GM12878 (cell line): ENCODE results near the gene ABCG5. TPM values are rescaled to one million over a fixed set of nuclear protein-coding genes. Genes with fewer than 3 reads are reported as not detected.

Experiments used
- ATAC-seq: fragments of 200-7000 bp; cut with Tn5 transposase; 3 replicates; pipeline ENCODE4 v1.9.1; 2020; ENCODE audit warnings: mild to moderate bottlenecking, moderate library complexity
- BruUV-seq: library from RNA; stranded (reverse); fragments of 400-500 nt; replicated peaks from 2 replicates; lab custom pipeline; 2021; lab: Mats Ljungman, UMichigan
- CTCF ChIA-PET: fragments of 300-600 bp; sonication (Branson Sonifier 250); formaldehyde crosslinking; extraction: SDS; loops from one replicate; lab custom pipeline; 2021; ENCODE audit warnings: inconsistent platforms; lab: Yijun Ruan, JAX
- POLR2A ChIA-PET: fragments of 350-600 bp; formaldehyde crosslinking; extraction: SDS; loops from one replicate; lab custom pipeline; 2021; ENCODE audit warnings: inconsistent platforms; lab: Charles Lee
- RAD21 ChIA-PET: fragments of 300-600 bp; sonication (Branson Sonifier 250); formaldehyde crosslinking; loops from one replicate; lab custom pipeline; 2023; ENCODE audit warnings: antibody characterized with exemption; ENCODE audit not compliant: unreplicated experiment; lab: Charles Lee
- SMC1A ChIA-PET: fragments of 300-600 bp; sonication (Branson Sonifier 250); formaldehyde crosslinking; loops from one replicate; lab custom pipeline; 2023; ENCODE audit not compliant: unreplicated experiment, uncharacterized antibody; lab: Charles Lee
- DNase-seq: peaks from one replicate; pipeline ENCODE4 v3.0.0-alpha.2; 2011; ENCODE audit warnings: low read depth, low spot score
- FAIRE-seq: peaks from 3 replicates; lab custom pipeline; 2011; peaks lifted over from hg19 to GRCh38; lab: Jason Lieb, UNC
- H2AFZ ChIP-seq: 2 replicates; pipeline ENCODE4 v1.6.0; 2011; ENCODE audit warnings: low read depth, low read length, control low read depth; ENCODE audit not compliant: control insufficient read depth
- H3K27ac ChIP-seq: 2 replicates; pipeline ENCODE4 v1.5.1; 2011; ENCODE audit warnings: control low read depth; ENCODE audit not compliant: control insufficient read depth, insufficient read depth
- H3K27me3 ChIP-seq, 2 experiments: replicated peaks in 1 of 2; 2 replicates each; pipeline versions ENCODE4 v1.6.0 to v1.6.1; 2011; ENCODE audit warnings: low read length in 1 of 2; ENCODE audit not compliant: control insufficient read depth in 2 of 2, insufficient read depth in 2 of 2
- H3K36me3 ChIP-seq, 2 experiments: 2 replicates each; pipeline ENCODE4 v1.5.1; 2011; ENCODE audit warnings: low read length in 1 of 2; ENCODE audit not compliant: control insufficient read depth in 2 of 2, insufficient read depth in 2 of 2
- H3K4me1 ChIP-seq: 2 replicates; pipeline ENCODE4 v1.6.1; 2011; ENCODE audit warnings: mild to moderate bottlenecking, low read length, moderate library complexity, mixed read lengths; ENCODE audit not compliant: control insufficient read depth, insufficient read depth
- H3K4me2 ChIP-seq: 2 replicates; pipeline ENCODE4 v1.6.0; 2011; ENCODE audit warnings: control low read depth; ENCODE audit not compliant: control insufficient read depth, insufficient read depth
- H3K4me3 ChIP-seq: fragments of 200-600 bp; sonication (generic); 2 replicates; pipeline ENCODE4 v1.5.1; 2016
- H3K79me2 ChIP-seq: 2 replicates; pipeline ENCODE4 v1.6.0; 2011; ENCODE audit warnings: low read length; ENCODE audit not compliant: control insufficient read depth, insufficient read depth
- H3K9ac ChIP-seq: 2 replicates; pipeline ENCODE4 v1.8.0; 2011; ENCODE audit warnings: low read length, control low read depth, mixed read lengths; ENCODE audit not compliant: control insufficient read depth, insufficient read depth
- H3K9me3 ChIP-seq: replicated peaks from 3 replicates; pipeline ENCODE4 v1.5.1; 2011; ENCODE audit warnings: mild to moderate bottlenecking, low read length; ENCODE audit not compliant: control insufficient read depth, insufficient read depth
- H4K20me1 ChIP-seq: 2 replicates; pipeline ENCODE4 v1.6.0; 2011; ENCODE audit not compliant: control insufficient read depth, insufficient read depth
- CHD1 ChIP-seq: IDR thresholded peaks from 2 replicates; pipeline ENCODE4 v1.6.1; 2012; ENCODE audit warnings: low read depth, low read length, improper control_type of control experiment
- EED ChIP-seq: sonication (generic); IDR thresholded peaks from 2 replicates; pipeline ENCODE4 v1.6.1; 2016; ENCODE audit warnings: antibody characterized with exemption, low read depth
- FOS ChIP-seq: IDR thresholded peaks from 3 replicates; pipeline ENCODE4 v1.6.1; 2011; ENCODE audit warnings: borderline replicate concordance; ENCODE audit not compliant: insufficient read length; ENCODE audit errors: extremely low read depth
- GATAD2B ChIP-seq: fragments of 450-650 bp; conservative IDR thresholded peaks from 2 replicates; pipeline ENCODE4 v1.6.1; 2017; ENCODE audit warnings: low read depth, mild to moderate bottlenecking, moderate library complexity
- IKZF1 ChIP-seq: fragments of 450-650 bp; conservative IDR thresholded peaks from 2 replicates; pipeline ENCODE4 v1.6.1; 2017; ENCODE audit warnings: antibody characterized with exemption, mild to moderate bottlenecking
- IRF4 ChIP-seq: IDR thresholded peaks from 2 replicates; pipeline ENCODE4 v1.6.1; 2011; ENCODE audit warnings: low read depth, low read length
- IRF5 ChIP-seq: fragments of 450-650 bp; IDR thresholded peaks from 2 replicates; pipeline ENCODE4 v1.6.1; 2017; ENCODE audit warnings: borderline replicate concordance
- MYC ChIP-seq: IDR thresholded peaks from 2 replicates; pipeline ENCODE4 v1.6.1; 2011; ENCODE audit warnings: mild to moderate bottlenecking, low read length, moderate library complexity, inconsistent platforms; ENCODE audit not compliant: insufficient read depth, insufficient replicate concordance, insufficient read length, severe bottlenecking
- NFIC ChIP-seq: IDR thresholded peaks from 2 replicates; pipeline ENCODE4 v1.6.1; 2012; ENCODE audit warnings: low read depth, mild to moderate bottlenecking, inconsistent platforms, low read length, moderate library complexity
- NKRF ChIP-seq: fragments of 450-650 bp; conservative IDR thresholded peaks from 2 replicates; pipeline ENCODE4 v1.6.1; 2017; ENCODE audit warnings: mild to moderate bottlenecking, moderate library complexity
- SPI1 ChIP-seq: IDR thresholded peaks from 2 replicates; pipeline ENCODE4 v1.6.1; 2011; ENCODE audit warnings: low read depth, mild to moderate bottlenecking, low read length, moderate library complexity, borderline replicate concordance; ENCODE audit not compliant: insufficient read depth
- TCF12 ChIP-seq: IDR thresholded peaks from 2 replicates; pipeline ENCODE4 v1.6.1; 2011; ENCODE audit warnings: low read depth, mild to moderate bottlenecking, low read length
- TCF3 ChIP-seq: IDR thresholded peaks from 2 replicates; pipeline ENCODE4 v1.6.1; 2012; ENCODE audit warnings: low read depth, mild to moderate bottlenecking, low read length, borderline replicate concordance; ENCODE audit not compliant: insufficient read depth
- ZSCAN29 ChIP-seq: fragments of 450-650 bp; IDR thresholded peaks from 2 replicates; pipeline ENCODE4 v1.6.1; 2017; ENCODE audit warnings: mild to moderate bottlenecking, moderate library complexity
- WGBS: methylation state at CpG from one replicate; pipeline ENCODE4 v1.1.6; 2016; ENCODE audit warnings: low lambda C conversion rate; ENCODE audit not compliant: insufficient replicate concordance, insufficient coverage; ENCODE audit errors: missing lambda C conversion rate; 5-methylcytosine and 5-hydroxymethylcytosine counted together
- in situ Hi-C: fragments of 300-500 bp; cut with MboI; formaldehyde crosslinking; loops from 9 replicates; pipeline ENCODE4 v1.14.3; 2018; ENCODE audit warnings: mixed read lengths
- intact Hi-C: fragments of 100-400 bp; cut with micrococcal nuclease; formaldehyde crosslinking; loops from one replicate; pipeline ENCODE4 v1.14.2; 2022; ENCODE audit not compliant: unreplicated experiment
- polyA plus RNA-seq, 11 experiments: library from polyadenylated mRNA; depleted of rRNA in 4 of 11; unstranded in 6 of 11; stranded (reverse) in 5 of 11; fragments of >200 nt; fragmentation: Nextera tagmentation in 4 of 11; fragmentation: Illumina TruSeq in 1 of 11; extraction: Ambion mirVana in 4 of 11; extraction: Trizol in 1 of 11; gene quantifications; 1 replicate in 1 of 11; 2 replicates in 10 of 11; pipeline versions ENCODE4 v1.2.1 to v1.2.3, GENCODE V29; 2011 to 2016; ENCODE audit warnings: inconsistent platforms in 2 of 11, missing spikeins in 2 of 11, low read depth in 1 of 11
- total RNA-seq, 4 experiments: library from RNA; depleted of rRNA in 3 of 4; stranded (reverse); fragments of >200 nt in 3 of 4; fragmentation: Illumina TruSeq in 1 of 4; extraction: Trizol in 1 of 4; gene quantifications; 2 replicates each; pipeline versions ENCODE4 v1.2.1 to v1.2.3, GENCODE V29; 2013 to 2021
- TF ChIP-seq, protein P1 (sequence below): fragments of 450-650 bp; IDR thresholded peaks from 2 replicates; pipeline ENCODE4 v1.6.1; 2017; ENCODE audit warnings: mild to moderate bottlenecking
- TF ChIP-seq, protein P2 (sequence below): IDR thresholded peaks from 2 replicates; pipeline ENCODE4 v1.6.1; 2011; ENCODE audit warnings: low read depth, low read length, improper control_type of control experiment, borderline replicate concordance

The ABCG5 gene
- total and polyA plus RNA-seq, 10 of the 15 experiments (the other 5 are each of a cell fraction or from before 2014, with no cell fraction given): not detected

- TF ChIP-seq SPI1 (no peak), NKRF (no peak), IRF5 (no peak)
These were observed 2.3 kb upstream of the ABCG5 start (continued) for GRCh38 chr2:43840965-43841364.

DNA sequence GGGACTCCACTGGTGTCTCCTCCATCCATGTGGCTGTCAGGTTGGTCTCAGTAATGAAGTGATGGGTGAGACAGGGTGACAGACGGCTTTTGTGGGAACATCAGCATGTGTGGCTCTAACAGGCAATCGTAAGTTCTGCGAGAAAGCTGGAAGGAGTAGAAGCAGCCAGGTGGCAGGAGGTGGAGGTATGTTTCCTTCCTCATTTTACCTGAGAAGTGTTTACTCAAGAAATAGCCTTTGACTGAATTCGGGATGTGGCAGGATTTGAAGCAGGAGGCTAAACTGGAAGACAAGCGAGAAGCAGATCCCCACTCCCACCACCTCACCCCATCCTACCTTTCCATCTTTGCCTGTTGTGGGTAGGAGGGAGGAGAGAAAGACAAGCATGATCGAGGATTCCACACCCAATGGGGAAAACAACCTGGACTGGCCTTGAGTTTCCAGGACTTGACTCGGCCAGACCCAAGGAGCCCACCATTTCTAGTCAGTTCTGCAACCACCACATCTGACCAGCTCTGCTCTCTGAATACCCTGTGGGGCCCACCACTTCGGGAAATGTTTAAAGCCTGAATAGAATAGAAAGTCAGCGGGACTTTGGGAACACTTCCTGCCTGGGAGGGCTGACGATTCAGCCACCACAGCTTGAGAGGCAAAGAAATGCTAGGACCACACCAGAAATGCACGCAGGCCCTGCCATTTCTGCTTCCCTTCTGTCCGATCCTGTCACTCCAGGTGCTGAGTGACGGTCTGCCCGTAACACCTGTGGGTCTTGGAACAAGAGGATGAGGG lies 1.3 kb upstream of the ABCG5 start:
- ATAC-seq: no peak
- POLR2A ChIA-PET: no interaction called here
- no peak for FAIRE-seq
- SMC1A ChIA-PET: no interaction called here
- CTCF ChIA-PET: no interaction called here
- Histone ChIP-seq H3K27me3 (peaks cover 4 to 6% of the 10 kb centered on the region in 2 experiments; a peak in 3 of 4 replicates), H3K4me2 (no peak overlapping the region), H3K4me1 (no peaks in the 10 kb centered on the region), H2AFZ (no peak overlapping the region), H3K9ac (no peak overlapping the region), H3K79me2 (no peaks in the 10 kb centered on the region), H3K36me3 (no peaks in the 10 kb centered on the region), H3K4me3 (no peak overlapping the region), H3K27ac (no peak overlapping the region), H4K20me1 (no peaks in the 10 kb centered on the region), H3K9me3 (no peaks in the 10 kb centered on the region)
- RAD21 ChIA-PET: no interaction called here
- no peak for DNase-seq
- intact Hi-C loops (no loop called here), in situ Hi-C loops (no loop called here)
- WGBS: 41% methylated on average over 14 of the region's 14 CpGs
- BruUV-seq: no TSS peak
- TF ChIP-seq IRF4 (no peak), TCF12 (no peak), EED (no peak), MYC (no peak), CHD1 (no peak), FOS (no peak), ZSCAN29 (no peak), GATAD2B (no peak), TCF3 (no peak), NFIC (no peak), IKZF1 (no peak)
- TF ChIP-seq, protein P1, sequence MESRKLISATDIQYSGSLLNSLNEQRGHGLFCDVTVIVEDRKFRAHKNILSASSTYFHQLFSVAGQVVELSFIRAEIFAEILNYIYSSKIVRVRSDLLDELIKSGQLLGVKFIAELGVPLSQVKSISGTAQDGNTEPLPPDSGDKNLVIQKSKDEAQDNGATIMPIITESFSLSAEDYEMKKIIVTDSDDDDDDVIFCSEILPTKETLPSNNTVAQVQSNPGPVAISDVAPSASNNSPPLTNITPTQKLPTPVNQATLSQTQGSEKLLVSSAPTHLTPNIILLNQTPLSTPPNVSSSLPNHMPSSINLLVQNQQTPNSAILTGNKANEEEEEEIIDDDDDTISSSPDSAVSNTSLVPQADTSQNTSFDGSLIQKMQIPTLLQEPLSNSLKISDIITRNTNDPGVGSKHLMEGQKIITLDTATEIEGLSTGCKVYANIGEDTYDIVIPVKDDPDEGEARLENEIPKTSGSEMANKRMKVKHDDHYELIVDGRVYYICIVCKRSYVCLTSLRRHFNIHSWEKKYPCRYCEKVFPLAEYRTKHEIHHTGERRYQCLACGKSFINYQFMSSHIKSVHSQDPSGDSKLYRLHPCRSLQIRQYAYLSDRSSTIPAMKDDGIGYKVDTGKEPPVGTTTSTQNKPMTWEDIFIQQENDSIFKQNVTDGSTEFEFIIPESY: no peak
- TF ChIP-seq, protein P2, sequence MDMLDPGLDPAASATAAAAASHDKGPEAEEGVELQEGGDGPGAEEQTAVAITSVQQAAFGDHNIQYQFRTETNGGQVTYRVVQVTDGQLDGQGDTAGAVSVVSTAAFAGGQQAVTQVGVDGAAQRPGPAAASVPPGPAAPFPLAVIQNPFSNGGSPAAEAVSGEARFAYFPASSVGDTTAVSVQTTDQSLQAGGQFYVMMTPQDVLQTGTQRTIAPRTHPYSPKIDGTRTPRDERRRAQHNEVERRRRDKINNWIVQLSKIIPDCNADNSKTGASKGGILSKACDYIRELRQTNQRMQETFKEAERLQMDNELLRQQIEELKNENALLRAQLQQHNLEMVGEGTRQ: no peak
